Neural cell (in vitro differentiated cells): Measurements from ENCODE around the gene CCDC175. TPM values are rescaled to one million over a fixed set of nuclear protein-coding genes. Genes with fewer than 3 reads are reported as not detected.

Experiments
- H2AFZ ChIP-seq: fragments of 200-600, 300-800 bp; sonication (generic), shearing (Covaris generic); 2 replicates; pipeline ENCODE4 v1.6.0; 2014; ENCODE audit warnings: low read depth, mild to moderate bottlenecking, antibody characterized with exemption, low read length, moderate library complexity
- H3F3A ChIP-seq: fragments of 200-600 bp; shearing (Covaris generic); 2 replicates; pipeline ENCODE4 v1.6.1; 2016; ENCODE audit warnings: mild to moderate bottlenecking, moderate library complexity, mixed read lengths, antibody characterized with exemption, low read length; ENCODE audit not compliant: insufficient read depth, poor library complexity, severe bottlenecking
- H3K27ac ChIP-seq: fragments of 200-600, 300-800 bp; sonication (generic), shearing (Covaris generic); 2 replicates; pipeline ENCODE4 v1.5.1; 2014; ENCODE audit warnings: mild to moderate bottlenecking, low read length, moderate library complexity
- H3K27me3 ChIP-seq: fragments of 300-800, 200-600 bp; sonication (generic), shearing (Covaris generic); 2 replicates; pipeline ENCODE4 v1.6.0; 2014; ENCODE audit warnings: mild to moderate bottlenecking, low read depth, low read length, moderate library complexity; ENCODE audit not compliant: insufficient read depth
- H3K36me3 ChIP-seq: fragments of 300-800, 200-600 bp; sonication (generic), shearing (Covaris generic); 2 replicates; pipeline ENCODE4 v1.5.1; 2014; ENCODE audit warnings: mild to moderate bottlenecking, antibody characterized with exemption, low read length, moderate library complexity; ENCODE audit not compliant: insufficient read depth
- H3K4me2 ChIP-seq: fragments of 300-800, 200-600 bp; sonication (generic), shearing (Covaris generic); 2 replicates; pipeline ENCODE4 v1.6.0; 2014; ENCODE audit warnings: mild to moderate bottlenecking, low read length
- H3K4me3 ChIP-seq: fragments of 300-800, 200-600 bp; sonication (generic), shearing (Covaris generic); 2 replicates; pipeline ENCODE4 v1.5.1; 2014; ENCODE audit warnings: mild to moderate bottlenecking, low read length, moderate library complexity
- H3K79me2 ChIP-seq: fragments of 200-600 bp; shearing (Covaris generic); replicated peaks from 2 replicates; pipeline ENCODE4 v1.6.0; 2014; ENCODE audit warnings: mild to moderate bottlenecking, low read length, moderate library complexity; ENCODE audit not compliant: insufficient read depth
- H3K9ac ChIP-seq: fragments of 300-800, 200-600 bp; sonication (generic), shearing (Covaris generic); 2 replicates; pipeline ENCODE4 v1.6.1; 2016; ENCODE audit warnings: mild to moderate bottlenecking, low read length, mixed read lengths
- H3K9me2 ChIP-seq: fragments of 200-600 bp; shearing (Covaris generic); 2 replicates; pipeline ENCODE4 v1.6.1; 2016; ENCODE audit warnings: mild to moderate bottlenecking, low read length, mixed read lengths; ENCODE audit not compliant: insufficient read depth
- H3K9me3 ChIP-seq: fragments of 200-600, 300-800 bp; sonication (generic), shearing (Covaris generic); 2 replicates; pipeline ENCODE4 v1.6.1; 2016; ENCODE audit warnings: mild to moderate bottlenecking, mixed run types, low read length, moderate library complexity, mixed read lengths
- H4K20me1 ChIP-seq: fragments of 200-600 bp; shearing (Covaris generic); 2 replicates; pipeline ENCODE4 v1.6.1; 2016; ENCODE audit warnings: mild to moderate bottlenecking, mixed run types; ENCODE audit not compliant: insufficient read depth
- EP300 ChIP-seq: fragments of 450-650 bp; conservative IDR thresholded peaks from 2 replicates; pipeline ENCODE4 v1.6.1; 2014; ENCODE audit warnings: antibody characterized with exemption, mild to moderate bottlenecking, moderate library complexity; ENCODE audit not compliant: poor library complexity, severe bottlenecking
- EZH2 ChIP-seq: fragments of 200-600, 300-800 bp; shearing (Covaris generic), sonication (generic); IDR thresholded peaks from 2 replicates; pipeline ENCODE4 v1.6.1; 2014; ENCODE audit warnings: antibody characterized with exemption, low read length, borderline replicate concordance, mild to moderate bottlenecking; ENCODE audit not compliant: insufficient read depth, poor library complexity, severe bottlenecking
- MXI1 ChIP-seq: fragments of 450-650 bp; conservative IDR thresholded peaks from 2 replicates; pipeline ENCODE4 v1.6.1; 2014; ENCODE audit warnings: antibody characterized with exemption, mild to moderate bottlenecking; ENCODE audit not compliant: poor library complexity, severe bottlenecking
- POLR2AphosphoS5 ChIP-seq: IDR thresholded peaks from 2 replicates; pipeline ENCODE4 v1.6.1; 2012
- RAD21 ChIP-seq: fragments of 450-650 bp; conservative IDR thresholded peaks from 2 replicates; pipeline ENCODE4 v1.6.1; 2014; ENCODE audit warnings: antibody characterized with exemption, mild to moderate bottlenecking, moderate library complexity
- SMC3 ChIP-seq: fragments of 450-650 bp; conservative IDR thresholded peaks from 2 replicates; pipeline ENCODE4 v1.6.1; 2014; ENCODE audit warnings: antibody characterized with exemption, mild to moderate bottlenecking, moderate library complexity; ENCODE audit not compliant: poor library complexity
- polyA plus RNA-seq: library from polyadenylated mRNA; depleted of rRNA; stranded (reverse); fragments of >200 nt; gene quantifications from 2 replicates; pipeline ENCODE4 v1.2.3, GENCODE V29; 2014
- TF ChIP-seq, protein P1 (sequence below): IDR thresholded peaks from 2 replicates; pipeline ENCODE4 v1.6.1; 2012; ENCODE audit warnings: borderline replicate concordance
- TF ChIP-seq, protein P2 (sequence below): fragments of 450-650 bp; IDR thresholded peaks from 2 replicates; pipeline ENCODE4 v1.5.1; 2014; ENCODE audit warnings: antibody characterized with exemption, mild to moderate bottlenecking, moderate library complexity; ENCODE audit not compliant: poor library complexity, severe bottlenecking

Gene CCDC175
- polyA plus RNA-seq, 1 donor from 2014 or later = 0.11 TPM

DNA sequence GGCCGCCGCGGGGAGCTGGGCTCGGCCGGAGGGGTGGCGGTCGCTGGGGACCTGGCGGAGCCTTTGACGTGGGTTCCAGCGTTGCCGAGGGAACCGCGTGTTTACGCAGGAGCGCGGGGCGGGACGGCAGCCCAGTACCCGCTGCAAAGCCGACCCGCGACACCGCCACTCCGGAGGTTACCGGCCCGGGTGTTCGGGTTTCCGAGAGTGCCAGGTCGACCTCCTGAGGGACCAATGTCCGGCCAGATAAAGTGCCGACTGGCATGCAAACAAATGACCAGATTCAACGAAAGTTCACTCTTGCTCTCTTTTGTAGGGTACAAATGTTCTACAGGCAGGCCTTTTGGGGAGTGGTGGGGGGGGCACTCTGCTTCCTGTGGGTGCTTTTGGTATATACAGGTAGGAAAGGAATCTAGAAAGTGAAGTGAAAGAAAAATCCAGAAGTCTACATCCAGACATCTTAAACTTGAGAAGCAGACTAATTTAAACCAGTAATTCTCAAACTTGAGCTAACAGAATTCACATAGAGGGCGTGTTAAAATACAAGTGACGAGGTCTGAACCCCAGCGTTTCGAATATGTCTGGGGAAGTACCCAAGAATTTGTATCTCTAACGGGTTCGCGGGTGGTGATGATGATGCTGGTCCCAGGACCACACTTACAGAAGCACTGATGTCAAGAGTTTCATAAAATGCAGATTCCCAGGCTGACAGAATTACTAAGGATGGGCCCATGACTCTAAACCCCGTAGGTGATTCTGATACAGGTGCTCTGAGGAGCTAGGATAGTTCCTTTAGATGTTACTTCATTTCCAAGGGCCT, 111.1 kb downstream of the CCDC175 start, which contains the start of gene GPR135:
TSS of gene GPR135 (minus strand) at position 65 of the 820 bp plus-strand sequence. CDS start 154 bp downstream, outside the sequence.
- peak within 1 kb of the TSS; percentile 52 for H3K4me2 ChIP-seq
- H2AFZ ChIP-seq = peak within 1 kb of the TSS; percentile 53
- no peaks in the 10 kb centered on the region for H3K36me3 ChIP-seq
- H3K9ac ChIP-seq = peak within 1 kb of the TSS; percentile 82
- no peaks in the 10 kb centered on the region for H3K9me3 ChIP-seq
- no peaks in the 10 kb centered on the region for H3K79me2 ChIP-seq
- H3F3A ChIP-seq = no peaks in the 10 kb centered on the region
- peak within 1 kb of the TSS; percentile 70 for H3K4me3 ChIP-seq
- no peaks in the 10 kb centered on the region for H4K20me1 ChIP-seq
- H3K27ac ChIP-seq = peak within 1 kb of the TSS; percentile 75
- TF ChIP-seq MXI1 = no peak
- no peak for TF ChIP-seq RAD21
- H3K27me3 ChIP-seq = no peaks in the 10 kb centered on the region
- H3K9me2 ChIP-seq = no peaks in the 10 kb centered on the region

GRCh38 chr14:59464486-59465315, 111.9 kb downstream of the CCDC175 start:
- Histone ChIP-seq H3K27ac (peak overlapping the region; percentile 75), H3K9me2 (no peaks in the 10 kb centered on the region), H2AFZ (peak overlapping the region; percentile 53), H3K36me3 (no peaks in the 10 kb centered on the region), H3K9me3 (no peaks in the 10 kb centered on the region), H3K4me3 (peak overlapping the region; percentile 70), H3K79me2 (no peaks in the 10 kb centered on the region), H3K4me2 (peak overlapping the region; percentile 30), H3K9ac (peak overlapping the region; percentile 82), H3K27me3 (no peaks in the 10 kb centered on the region), H3F3A (no peaks in the 10 kb centered on the region), H4K20me1 (no peaks in the 10 kb centered on the region)
- TF ChIP-seq, protein P1, sequence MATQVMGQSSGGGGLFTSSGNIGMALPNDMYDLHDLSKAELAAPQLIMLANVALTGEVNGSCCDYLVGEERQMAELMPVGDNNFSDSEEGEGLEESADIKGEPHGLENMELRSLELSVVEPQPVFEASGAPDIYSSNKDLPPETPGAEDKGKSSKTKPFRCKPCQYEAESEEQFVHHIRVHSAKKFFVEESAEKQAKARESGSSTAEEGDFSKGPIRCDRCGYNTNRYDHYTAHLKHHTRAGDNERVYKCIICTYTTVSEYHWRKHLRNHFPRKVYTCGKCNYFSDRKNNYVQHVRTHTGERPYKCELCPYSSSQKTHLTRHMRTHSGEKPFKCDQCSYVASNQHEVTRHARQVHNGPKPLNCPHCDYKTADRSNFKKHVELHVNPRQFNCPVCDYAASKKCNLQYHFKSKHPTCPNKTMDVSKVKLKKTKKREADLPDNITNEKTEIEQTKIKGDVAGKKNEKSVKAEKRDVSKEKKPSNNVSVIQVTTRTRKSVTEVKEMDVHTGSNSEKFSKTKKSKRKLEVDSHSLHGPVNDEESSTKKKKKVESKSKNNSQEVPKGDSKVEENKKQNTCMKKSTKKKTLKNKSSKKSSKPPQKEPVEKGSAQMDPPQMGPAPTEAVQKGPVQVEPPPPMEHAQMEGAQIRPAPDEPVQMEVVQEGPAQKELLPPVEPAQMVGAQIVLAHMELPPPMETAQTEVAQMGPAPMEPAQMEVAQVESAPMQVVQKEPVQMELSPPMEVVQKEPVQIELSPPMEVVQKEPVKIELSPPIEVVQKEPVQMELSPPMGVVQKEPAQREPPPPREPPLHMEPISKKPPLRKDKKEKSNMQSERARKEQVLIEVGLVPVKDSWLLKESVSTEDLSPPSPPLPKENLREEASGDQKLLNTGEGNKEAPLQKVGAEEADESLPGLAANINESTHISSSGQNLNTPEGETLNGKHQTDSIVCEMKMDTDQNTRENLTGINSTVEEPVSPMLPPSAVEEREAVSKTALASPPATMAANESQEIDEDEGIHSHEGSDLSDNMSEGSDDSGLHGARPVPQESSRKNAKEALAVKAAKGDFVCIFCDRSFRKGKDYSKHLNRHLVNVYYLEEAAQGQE = peak; percentile 64
- peak; percentile 8 for TF ChIP-seq POLR2AphosphoS5
- TF ChIP-seq MXI1 = peak; percentile 52
- TF ChIP-seq EP300 = no peak

DNA sequence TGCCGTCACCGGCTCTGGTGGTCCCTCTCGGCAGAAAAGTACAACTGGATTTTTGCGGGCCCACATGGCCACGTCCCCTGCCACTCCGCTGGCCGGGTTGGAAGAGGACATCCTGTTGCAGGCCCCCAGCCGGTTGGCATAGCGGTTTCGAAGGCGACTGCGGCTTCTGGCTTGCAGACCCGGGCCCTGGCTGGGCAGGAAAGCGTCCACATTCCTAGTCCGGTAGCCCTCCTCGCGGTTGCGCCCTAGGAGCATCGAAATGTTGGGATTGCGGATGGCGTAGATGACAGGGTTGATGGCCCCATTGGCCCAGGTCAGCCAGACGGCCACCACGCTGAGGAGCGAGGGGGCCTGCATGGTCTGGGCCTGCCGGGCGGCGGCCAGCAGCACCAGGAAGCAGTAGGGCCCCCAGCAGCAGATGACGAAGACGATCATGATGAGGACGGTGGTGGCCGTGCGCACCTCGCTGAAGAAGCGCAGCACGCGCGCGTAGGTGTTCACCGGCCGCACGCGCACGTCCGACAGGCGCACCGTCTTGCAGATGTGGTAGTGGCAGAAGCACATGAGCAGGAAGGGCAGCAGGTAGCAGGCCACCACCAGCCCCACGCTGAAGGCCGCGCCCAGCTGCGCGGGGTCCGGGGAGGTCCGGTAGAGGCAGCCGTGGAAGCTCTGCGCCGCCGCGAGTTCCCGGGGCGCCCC, 112.7 kb downstream of the CCDC175 start:
- Histone ChIP-seq H3K9me2 (no peaks in the 10 kb centered on the region), H3K9ac (peak overlapping the region; percentile 82), H3K9me3 (no peaks in the 10 kb centered on the region), H2AFZ (peak overlapping the region; percentile 53), H3K27ac (peak overlapping the region; percentile 75), H3K27me3 (no peaks in the 10 kb centered on the region), H3K4me2 (peak overlapping the region; percentile 30), H3K36me3 (no peaks in the 10 kb centered on the region), H3K4me3 (peak overlapping the region; percentile 70), H3F3A (no peaks in the 10 kb centered on the region), H3K79me2 (no peaks in the 10 kb centered on the region), H4K20me1 (no peaks in the 10 kb centered on the region)
- TF ChIP-seq POLR2AphosphoS5 = peak; percentile 8
- TF ChIP-seq, protein P2, sequence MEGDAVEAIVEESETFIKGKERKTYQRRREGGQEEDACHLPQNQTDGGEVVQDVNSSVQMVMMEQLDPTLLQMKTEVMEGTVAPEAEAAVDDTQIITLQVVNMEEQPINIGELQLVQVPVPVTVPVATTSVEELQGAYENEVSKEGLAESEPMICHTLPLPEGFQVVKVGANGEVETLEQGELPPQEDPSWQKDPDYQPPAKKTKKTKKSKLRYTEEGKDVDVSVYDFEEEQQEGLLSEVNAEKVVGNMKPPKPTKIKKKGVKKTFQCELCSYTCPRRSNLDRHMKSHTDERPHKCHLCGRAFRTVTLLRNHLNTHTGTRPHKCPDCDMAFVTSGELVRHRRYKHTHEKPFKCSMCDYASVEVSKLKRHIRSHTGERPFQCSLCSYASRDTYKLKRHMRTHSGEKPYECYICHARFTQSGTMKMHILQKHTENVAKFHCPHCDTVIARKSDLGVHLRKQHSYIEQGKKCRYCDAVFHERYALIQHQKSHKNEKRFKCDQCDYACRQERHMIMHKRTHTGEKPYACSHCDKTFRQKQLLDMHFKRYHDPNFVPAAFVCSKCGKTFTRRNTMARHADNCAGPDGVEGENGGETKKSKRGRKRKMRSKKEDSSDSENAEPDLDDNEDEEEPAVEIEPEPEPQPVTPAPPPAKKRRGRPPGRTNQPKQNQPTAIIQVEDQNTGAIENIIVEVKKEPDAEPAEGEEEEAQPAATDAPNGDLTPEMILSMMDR = no peak
- TF ChIP-seq MXI1 = no peak
- no peak for TF ChIP-seq SMC3
- no peak for TF ChIP-seq EZH2
- TF ChIP-seq, protein P1 = no peak
- TF ChIP-seq RAD21 = no peak
- TF ChIP-seq EP300 = no peak
